HUES48 (cell line): ENCODE measurements around the gene RAB39B.
"Not testable (repeated sequence)": the region's sequence is repeated elsewhere in the genome, so short reads cannot be mapped to it uniquely, and the experiment has no call there.

ENCODE experiments used
- H3K27ac ChIP-seq: one replicate; pipeline ENCODE4 v1.7.0; 2013; ENCODE audit warnings: low read depth, low read length, inconsistent platforms
- H3K27me3 ChIP-seq: 2 replicates; pipeline ENCODE4 v1.6.1; 2013; ENCODE audit warnings: mild to moderate bottlenecking, low read length; ENCODE audit not compliant: control insufficient read depth, insufficient read depth
- H3K36me3 ChIP-seq: 2 replicates; pipeline ENCODE4 v1.6.1; 2013; ENCODE audit warnings: low read length; ENCODE audit not compliant: control insufficient read depth, insufficient read depth
- H3K4me1 ChIP-seq: 2 replicates; pipeline ENCODE4 v1.6.1; 2013; ENCODE audit warnings: mild to moderate bottlenecking, low read length; ENCODE audit not compliant: control insufficient read depth, insufficient read depth
- H3K4me3 ChIP-seq: 2 replicates; pipeline ENCODE4 v1.5.1; 2013; ENCODE audit warnings: mild to moderate bottlenecking, low read depth, low read length
- H3K9ac ChIP-seq: 2 replicates; pipeline ENCODE4 v1.6.1; 2013; ENCODE audit warnings: mild to moderate bottlenecking, low read depth, low read length, moderate library complexity
- H3K9me3 ChIP-seq: 2 replicates; pipeline ENCODE4 v1.6.1; 2013; ENCODE audit warnings: low read length; ENCODE audit not compliant: control insufficient read depth, insufficient read depth

Gene RAB39B

GRCh38 chrX:155263854-155264628 lies at the start of gene RAB39B:
Gene RAB39B, minus strand, starts transcription at chrX:155264491. Its CDS starts 203 bp downstream, at chrX:155264288.
- Histone ChIP-seq H3K27me3 (no peaks in the 10 kb centered on the region), H3K4me1 (no peaks in the 10 kb centered on the region; the same call in 1 of the 2 replicates), H3K4me3 (peak within 1 kb of the TSS; percentile 69), H3K9ac (peak within 1 kb of the TSS; percentile 44; the same call in 1 of the 2 replicates), H3K9me3 (peaks cover 48% of the 10 kb centered on the region), H3K36me3 (no peaks in the 10 kb centered on the region), H3K27ac (peak within 1 kb of the TSS; percentile 65)

- no peaks in the 10 kb centered on the region for H3K4me1 ChIP-seq
- H3K27ac ChIP-seq = peak overlapping the region; percentile 12
- H3K9me3 ChIP-seq = peaks cover 26% of the 10 kb centered on the region
- H3K9ac ChIP-seq = no peak overlapping the region
- no peak overlapping the region for H3K4me3 ChIP-seq
- no peaks in the 10 kb centered on the region for H3K36me3 ChIP-seq
- no peaks in the 10 kb centered on the region for H3K27me3 ChIP-seq
These were observed 49.5 kb upstream of the RAB39B start for GRCh38 chrX:155313766-155314165.

GRCh38 chrX:155293771-155294170 lies 29.5 kb upstream of the RAB39B start:
- Histone ChIP-seq H3K27ac (no peak overlapping the region), H3K9me3 (peaks cover 45% of the 10 kb centered on the region), H3K4me3 (no peak overlapping the region), H3K27me3 (no peaks in the 10 kb centered on the region), H3K9ac (no peak overlapping the region), H3K4me1 (no peaks in the 10 kb centered on the region), H3K36me3 (no peaks in the 10 kb centered on the region)

GRCh38 chrX:155279873-155280272 lies 15.6 kb upstream of the RAB39B start:
- Histone ChIP-seq H3K4me3 (no peak overlapping the region), H3K36me3 (no peaks in the 10 kb centered on the region), H3K27ac (no peak overlapping the region), H3K27me3 (no peaks in the 10 kb centered on the region), H3K4me1 (no peaks in the 10 kb centered on the region), H3K9me3 (peaks cover 50% of the 10 kb centered on the region), H3K9ac (no peak overlapping the region)

- no peaks in the 10 kb centered on the region for H3K36me3 ChIP-seq
- H3K4me1 ChIP-seq = no peaks in the 10 kb centered on the region
- H3K4me3 ChIP-seq = no peak overlapping the region
- peaks cover 49% of the 10 kb centered on the region for H3K9me3 ChIP-seq
- H3K27me3 ChIP-seq = no peaks in the 10 kb centered on the region
- H3K27ac ChIP-seq = no peak overlapping the region
- H3K9ac ChIP-seq = no peak overlapping the region
These were observed 6.7 kb upstream of the RAB39B start for GRCh38 chrX:155270969-155271368.

- not testable (repeated sequence) for H3K4me3 ChIP-seq, H3K36me3 ChIP-seq
These were observed 3.7 kb upstream of the RAB39B start for GRCh38 chrX:155267995-155268394.

GRCh38 chrX:155266439-155266838 lies 2.1 kb upstream of the RAB39B start:
- no peak overlapping the region for H3K9ac ChIP-seq
- H3K27me3 ChIP-seq = no peaks in the 10 kb centered on the region
- H3K4me1 ChIP-seq = no peaks in the 10 kb centered on the region; the same call in 1 of the 2 replicates
- H3K27ac ChIP-seq = no peak overlapping the region
- peaks cover 38% of the 10 kb centered on the region for H3K9me3 ChIP-seq
- no peak overlapping the region for H3K4me3 ChIP-seq
- no peaks in the 10 kb centered on the region for H3K36me3 ChIP-seq

More at GRCh38 chrX:155267995-155268394, 3.7 kb upstream of the RAB39B start:
- H3K9me3 ChIP-seq = peaks cover 46% of the 10 kb centered on the region
- H3K27ac ChIP-seq, H3K9ac ChIP-seq, H3K27me3 ChIP-seq, H3K4me1 ChIP-seq: not testable (repeated sequence)

- no peaks in the 10 kb centered on the region; the same call in 1 of the 2 replicates for H3K4me1 ChIP-seq
- no peak overlapping the region for H3K27ac ChIP-seq
- no peaks in the 10 kb centered on the region for H3K27me3 ChIP-seq
- peaks cover 49% of the 10 kb centered on the region for H3K9me3 ChIP-seq
- no peaks in the 10 kb centered on the region for H3K36me3 ChIP-seq
- H3K9ac ChIP-seq = no peak overlapping the region
- peak overlapping the region; percentile 69 for H3K4me3 ChIP-seq
These were observed 1.1 kb downstream of the RAB39B start for GRCh38 chrX:155262970-155263754.

GRCh38 chrX:155259752-155260151 lies 4.5 kb downstream of the RAB39B start:
- H3K4me3 ChIP-seq = no peak overlapping the region
- no peaks in the 10 kb centered on the region for H3K36me3 ChIP-seq
- no peak overlapping the region for H3K9ac ChIP-seq
- peaks cover 38% of the 10 kb centered on the region for H3K9me3 ChIP-seq
- no peaks in the 10 kb centered on the region; the same call in 1 of the 2 replicates for H3K4me1 ChIP-seq
- no peak overlapping the region for H3K27ac ChIP-seq
- no peaks in the 10 kb centered on the region for H3K27me3 ChIP-seq

GRCh38 chrX:155251391-155251790 lies 12.9 kb downstream of the RAB39B start:
- H3K27me3 ChIP-seq = no peaks in the 10 kb centered on the region
- H3K9ac ChIP-seq = no peak overlapping the region
- no peak overlapping the region for H3K27ac ChIP-seq
- H3K36me3 ChIP-seq = no peaks in the 10 kb centered on the region
- peaks cover 23% of the 10 kb centered on the region; the same call in 1 of the 2 replicates for H3K9me3 ChIP-seq
- H3K4me1 ChIP-seq = no peaks in the 10 kb centered on the region; the same call in 1 of the 2 replicates
- H3K4me3 ChIP-seq = no peak overlapping the region

- peaks cover 35% of the 10 kb centered on the region for H3K9me3 ChIP-seq
- H3K9ac ChIP-seq = no peak overlapping the region
- H3K4me1 ChIP-seq = no peaks in the 10 kb centered on the region; the same call in 1 of the 2 replicates
- no peaks in the 10 kb centered on the region for H3K36me3 ChIP-seq
- H3K27ac ChIP-seq = no peak overlapping the region
- H3K27me3 ChIP-seq = no peaks in the 10 kb centered on the region
- no peak overlapping the region for H3K4me3 ChIP-seq
These were observed 16.8 kb downstream of the RAB39B start for GRCh38 chrX:155247497-155247896.
